GM12865 (cell line): ENCODE results near the gene PLA2G4A.

ENCODE experiments used
- DNase-seq: peaks from one replicate; pipeline ENCODE4 v3.0.0; 2010; ENCODE audit warnings: low read depth
- H3K4me3 ChIP-seq: 2 replicates; pipeline ENCODE4 v1.5.1; 2011; ENCODE audit warnings: mild to moderate bottlenecking, low read depth, low read length, control low read depth
- TF ChIP-seq, protein P1 (sequence below): IDR thresholded peaks from 2 replicates; pipeline ENCODE4 v1.5.1; 2011; ENCODE audit warnings: low read length, control low read depth, low read depth, inconsistent platforms; ENCODE audit not compliant: insufficient read depth; ENCODE audit errors: missing control alignments

The PLA2G4A gene

DNA sequence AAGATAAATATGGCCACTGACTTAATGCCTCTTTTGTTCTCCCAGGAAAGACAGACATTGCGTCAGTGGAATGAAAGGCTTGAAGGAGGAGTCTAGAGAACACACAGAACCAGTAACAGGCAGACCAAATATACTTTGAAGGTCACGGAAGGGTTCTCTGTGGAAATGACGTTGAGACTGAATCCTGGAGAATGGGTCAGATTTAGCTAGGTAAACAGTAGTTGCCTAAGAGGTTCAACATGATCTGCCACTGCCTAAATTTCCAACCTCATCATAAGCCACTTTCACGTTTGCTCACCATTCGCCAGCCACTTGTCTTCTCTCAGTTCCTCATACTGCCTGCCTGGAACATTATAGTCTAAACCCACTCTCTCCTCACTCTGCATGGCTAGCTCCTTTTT, 20.5 kb downstream of the PLA2G4A start:
- peak; percentile 85 for DNase-seq
- H3K4me3 ChIP-seq, result no peak overlapping the region
- TF ChIP-seq, protein P1, sequence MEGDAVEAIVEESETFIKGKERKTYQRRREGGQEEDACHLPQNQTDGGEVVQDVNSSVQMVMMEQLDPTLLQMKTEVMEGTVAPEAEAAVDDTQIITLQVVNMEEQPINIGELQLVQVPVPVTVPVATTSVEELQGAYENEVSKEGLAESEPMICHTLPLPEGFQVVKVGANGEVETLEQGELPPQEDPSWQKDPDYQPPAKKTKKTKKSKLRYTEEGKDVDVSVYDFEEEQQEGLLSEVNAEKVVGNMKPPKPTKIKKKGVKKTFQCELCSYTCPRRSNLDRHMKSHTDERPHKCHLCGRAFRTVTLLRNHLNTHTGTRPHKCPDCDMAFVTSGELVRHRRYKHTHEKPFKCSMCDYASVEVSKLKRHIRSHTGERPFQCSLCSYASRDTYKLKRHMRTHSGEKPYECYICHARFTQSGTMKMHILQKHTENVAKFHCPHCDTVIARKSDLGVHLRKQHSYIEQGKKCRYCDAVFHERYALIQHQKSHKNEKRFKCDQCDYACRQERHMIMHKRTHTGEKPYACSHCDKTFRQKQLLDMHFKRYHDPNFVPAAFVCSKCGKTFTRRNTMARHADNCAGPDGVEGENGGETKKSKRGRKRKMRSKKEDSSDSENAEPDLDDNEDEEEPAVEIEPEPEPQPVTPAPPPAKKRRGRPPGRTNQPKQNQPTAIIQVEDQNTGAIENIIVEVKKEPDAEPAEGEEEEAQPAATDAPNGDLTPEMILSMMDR, result no peak

DNA sequence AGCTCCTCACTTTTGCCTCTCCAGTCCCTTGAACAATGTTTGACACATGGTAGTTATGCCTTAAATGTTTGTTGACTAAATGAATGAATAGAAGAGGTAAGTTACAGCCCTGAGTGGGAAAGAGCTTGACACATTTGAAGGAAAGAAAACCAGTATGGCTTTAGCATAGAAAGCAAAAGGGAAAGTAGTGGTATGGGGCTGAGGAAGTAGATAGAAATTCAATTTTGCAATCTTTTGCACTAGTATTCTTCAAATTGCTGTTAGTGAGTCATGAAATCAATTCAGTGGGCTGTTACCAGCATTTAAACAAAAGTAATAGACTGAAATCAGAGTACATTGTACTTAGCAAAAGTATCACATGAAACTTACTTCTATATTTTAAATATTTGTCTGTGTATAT, 21.1 kb downstream of the PLA2G4A start:
- no peak overlapping the region; the same call in 1 of the 2 replicates for H3K4me3 ChIP-seq
- TF ChIP-seq, protein P1, result no peak
- peak; percentile 31 for DNase-seq

DNA sequence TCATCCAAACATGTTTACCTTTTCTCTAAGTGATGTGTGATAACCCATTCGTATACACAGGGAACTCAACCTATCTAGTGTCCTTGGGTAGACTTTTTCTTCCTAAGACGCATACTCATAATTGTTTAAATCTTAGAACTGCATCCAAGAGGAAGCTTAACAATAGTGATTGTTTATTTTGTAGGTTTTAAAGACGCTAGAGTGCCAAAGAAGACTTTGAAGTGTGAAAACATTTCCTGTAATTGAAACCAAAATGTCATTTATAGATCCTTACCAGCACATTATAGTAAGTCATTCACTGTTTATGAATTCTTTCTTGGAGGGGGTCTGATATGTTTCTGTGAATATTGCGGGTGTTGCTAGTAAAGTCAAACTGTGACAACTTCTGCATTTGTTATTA, 25.4 kb downstream of the PLA2G4A start:
- H3K4me3 ChIP-seq, result no peak overlapping the region
- no peak for DNase-seq
- TF ChIP-seq, protein P1, result no peak

DNA sequence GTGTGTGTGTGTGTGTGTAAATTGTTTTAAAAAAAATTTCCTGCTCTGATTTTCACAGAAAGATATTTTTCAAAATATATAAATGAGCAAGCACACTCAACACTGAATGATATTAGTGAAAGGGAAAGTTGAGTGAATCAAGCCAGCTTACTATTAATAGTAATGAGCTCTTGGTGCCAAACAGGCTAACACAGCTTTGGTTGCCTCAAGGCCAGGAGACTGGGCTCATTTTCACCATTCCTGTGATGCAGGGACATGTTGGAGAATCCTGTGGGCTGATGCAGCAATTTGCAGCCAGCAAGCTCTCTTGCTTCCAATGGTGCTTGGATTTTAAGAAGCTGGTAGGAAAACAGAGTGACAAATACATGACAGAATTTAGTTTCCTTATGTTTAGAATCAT, 30.2 kb downstream of the PLA2G4A start:
- TF ChIP-seq, protein P1, result no peak
- no peak overlapping the region for H3K4me3 ChIP-seq
- no peak for DNase-seq

DNA sequence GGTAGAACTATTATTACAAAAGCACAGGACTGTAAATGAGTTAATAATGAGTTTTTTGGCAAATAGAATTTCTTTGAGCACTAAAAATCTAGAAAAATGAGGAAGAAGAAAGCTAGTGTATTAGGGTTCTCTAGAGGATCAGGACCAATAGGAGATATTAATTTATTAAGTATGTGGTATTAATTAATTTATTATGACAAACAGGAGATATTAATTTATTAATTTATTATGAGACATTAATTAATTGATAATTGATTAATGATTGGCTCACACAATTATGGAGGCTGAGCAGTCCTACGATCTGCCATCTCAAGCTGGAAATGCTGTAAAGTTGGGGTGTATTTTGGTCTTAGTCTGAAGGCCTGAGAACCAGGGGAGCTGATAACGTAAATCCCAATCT, 31.2 kb downstream of the PLA2G4A start:
- no peak overlapping the region for H3K4me3 ChIP-seq
- DNase-seq, result no peak
- TF ChIP-seq, protein P1, result no peak

DNA sequence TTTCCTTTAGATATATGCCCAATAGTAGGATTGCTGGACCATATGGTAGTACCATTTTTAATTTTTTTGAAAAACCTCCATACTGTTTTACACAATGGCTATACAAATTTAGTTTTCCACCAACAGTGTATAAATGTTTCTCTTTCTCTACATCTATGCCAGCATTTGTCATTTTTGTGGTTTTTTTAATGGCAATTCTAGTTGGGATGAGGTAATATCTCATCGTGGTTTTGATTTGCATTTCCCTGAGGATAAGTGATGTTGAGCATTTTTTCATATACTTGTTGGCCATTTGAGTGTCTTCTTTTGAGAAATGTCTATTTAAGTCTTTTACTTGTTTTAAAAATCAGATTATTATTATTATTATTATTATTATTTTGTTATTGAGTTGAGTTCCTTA, 35.5 kb downstream of the PLA2G4A start:
- H3K4me3 ChIP-seq, result no peak overlapping the region
- TF ChIP-seq, protein P1, result no peak

DNA sequence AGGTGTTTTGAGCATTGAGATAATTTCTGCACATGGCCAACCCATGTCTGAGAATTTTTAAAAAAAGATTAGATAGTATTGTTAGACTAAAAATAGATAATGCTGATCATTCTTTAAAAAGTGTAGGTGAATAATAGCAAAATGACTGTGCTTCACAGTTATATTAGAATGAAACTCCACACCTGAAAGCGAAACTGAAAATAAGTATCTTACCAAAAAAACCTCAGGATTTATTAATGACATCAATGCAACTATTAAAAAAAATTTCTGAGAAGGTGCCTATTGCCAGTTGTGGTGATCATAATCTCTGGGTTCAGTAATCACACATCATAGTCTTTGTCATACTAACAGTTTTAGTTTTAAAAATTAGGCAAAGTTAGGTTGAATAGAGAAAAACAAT, 36.5 kb downstream of the PLA2G4A start:
- DNase-seq, result peak; percentile 66
- TF ChIP-seq, protein P1, result no peak
- no peak overlapping the region for H3K4me3 ChIP-seq

More for the DNA sequence above, 35.5 kb downstream of the PLA2G4A start:
- no peak for DNase-seq
